Fibroblast of lung (primary cell): Measurements from ENCODE around the gene ADORA2B. TPM values are rescaled to one million over a fixed set of nuclear protein-coding genes. Genes with fewer than 3 reads are reported as not detected.
"Not testable (repeated sequence)": the region's sequence is repeated elsewhere in the genome, so short reads cannot be mapped to it uniquely, and the experiment has no call there.

Experiments used
- DNase-seq, 2 donors: peaks; one replicate each; pipeline versions ENCODE4 v3.0.0 to v3.0.0-alpha.2; 2010; ENCODE audit warnings: low read depth in 2 of 2
- H2AFZ ChIP-seq: 2 replicates; pipeline ENCODE4 v1.5.1; 2012; ENCODE audit warnings: low read length, control low read depth, inconsistent platforms
- H3K27ac ChIP-seq: 2 replicates; pipeline ENCODE4 v1.5.1; 2011; ENCODE audit warnings: low read length, control low read depth; ENCODE audit not compliant: insufficient read depth
- H3K27me3 ChIP-seq: 2 replicates; pipeline ENCODE4 v1.5.1; 2011; ENCODE audit warnings: mild to moderate bottlenecking, low read length; ENCODE audit not compliant: control insufficient read depth, insufficient read depth
- H3K36me3 ChIP-seq: 2 replicates; pipeline ENCODE4 v1.5.1; 2011; ENCODE audit warnings: low read length; ENCODE audit not compliant: control insufficient read depth, insufficient read depth
- H3K4me1 ChIP-seq: 2 replicates; pipeline ENCODE4 v1.5.1; 2011; ENCODE audit warnings: low read length; ENCODE audit not compliant: control insufficient read depth, insufficient read depth; ENCODE audit errors: extremely low read depth
- H3K4me2 ChIP-seq: 2 replicates; pipeline ENCODE4 v1.5.1; 2011; ENCODE audit warnings: low read length, control low read depth; ENCODE audit not compliant: insufficient read depth; ENCODE audit errors: extremely low read depth
- H3K4me3 ChIP-seq, 4 experiments: fragments of 200-600 bp in 1 of 4; sonication (generic) in 1 of 4; replicated peaks in 1 of 4; 2 replicates each; pipeline ENCODE4 v1.5.1; 2011 to 2016; ENCODE audit warnings: low read length in 4 of 4, low read depth in 3 of 4, mild to moderate bottlenecking in 3 of 4, control low read depth in 2 of 4, inconsistent platforms in 1 of 4, mixed read lengths in 1 of 4; ENCODE audit not compliant: insufficient read depth in 1 of 4; ENCODE audit errors: control extremely low read depth in 1 of 4
- H3K79me2 ChIP-seq: 2 replicates; pipeline ENCODE4 v1.5.1; 2012; ENCODE audit warnings: mild to moderate bottlenecking, low read length, inconsistent platforms; ENCODE audit not compliant: control insufficient read depth, insufficient read depth
- H3K9ac ChIP-seq: 2 replicates; pipeline ENCODE4 v1.5.1; 2011; ENCODE audit warnings: mild to moderate bottlenecking, low read length, control low read depth; ENCODE audit not compliant: insufficient read depth
- H3K9me3 ChIP-seq: 2 replicates; pipeline ENCODE4 v1.5.1; 2012; ENCODE audit warnings: low read depth, low read length; ENCODE audit not compliant: control insufficient read depth, insufficient read depth
- H4K20me1 ChIP-seq: 2 replicates; pipeline ENCODE4 v1.5.1; 2011; ENCODE audit warnings: low read length; ENCODE audit not compliant: control insufficient read depth, insufficient read depth; ENCODE audit errors: extremely low read depth
- EZH2 ChIP-seq: IDR thresholded peaks from 2 replicates; pipeline ENCODE4 v1.5.1; 2012; ENCODE audit warnings: low read length, control low read depth, mild to moderate bottlenecking; ENCODE audit errors: missing control alignments
- polyA plus RNA-seq, 2 donors: library from polyadenylated mRNA; depleted of rRNA in 1 of 2; stranded (reverse) in 1 of 2; unstranded in 1 of 2; fragments of >200 nt; gene quantifications; 2 replicates each; pipeline ENCODE4 v1.2.1, GENCODE V29; 2011 to 2012; ENCODE audit warnings: missing spikeins in 1 of 2
- total RNA-seq: library from RNA; depleted of rRNA; stranded (reverse); fragments of >200 nt; gene quantifications from 2 replicates; pipeline ENCODE4 v1.2.1, GENCODE V29; 2014
- TF ChIP-seq, protein P1 (sequence below), 2 donors: IDR thresholded peaks in 1 of 2; conservative IDR thresholded peaks in 1 of 2; 1 replicate in 1 of 2; 2 replicates in 1 of 2; pipeline ENCODE4 v1.5.1; 2011 to 2012; ENCODE audit warnings: low read length in 2 of 2, control low read depth in 1 of 2, inconsistent platforms in 1 of 2, low read depth in 1 of 2, mild to moderate bottlenecking in 1 of 2

The ADORA2B gene
- total and polyA plus RNA-seq, 2 donors (not counting 1 experiment from before 2014, with no cell fraction given), result 3.1 to 17.2 TPM

DNA sequence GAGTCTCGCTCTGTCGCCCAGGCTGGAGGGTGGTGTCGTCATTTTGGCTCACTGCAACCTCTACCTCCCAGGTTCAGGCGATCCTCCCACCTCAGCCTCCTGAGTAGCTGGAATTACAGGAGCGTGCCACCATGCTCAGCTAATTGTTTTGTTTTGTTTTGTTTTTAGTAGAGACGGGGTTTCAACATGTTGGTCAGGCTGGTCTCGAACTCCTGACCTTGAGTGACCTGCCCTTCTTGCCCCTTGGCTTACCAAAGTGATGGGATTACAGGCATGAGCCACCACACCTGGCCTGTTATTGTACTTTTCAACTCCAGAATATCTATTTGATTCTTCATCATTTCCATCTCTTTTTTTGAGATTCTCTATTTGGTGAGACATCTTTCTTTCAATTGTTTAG lies 9.0 kb upstream of the ADORA2B start:
- TF ChIP-seq, protein P1, sequence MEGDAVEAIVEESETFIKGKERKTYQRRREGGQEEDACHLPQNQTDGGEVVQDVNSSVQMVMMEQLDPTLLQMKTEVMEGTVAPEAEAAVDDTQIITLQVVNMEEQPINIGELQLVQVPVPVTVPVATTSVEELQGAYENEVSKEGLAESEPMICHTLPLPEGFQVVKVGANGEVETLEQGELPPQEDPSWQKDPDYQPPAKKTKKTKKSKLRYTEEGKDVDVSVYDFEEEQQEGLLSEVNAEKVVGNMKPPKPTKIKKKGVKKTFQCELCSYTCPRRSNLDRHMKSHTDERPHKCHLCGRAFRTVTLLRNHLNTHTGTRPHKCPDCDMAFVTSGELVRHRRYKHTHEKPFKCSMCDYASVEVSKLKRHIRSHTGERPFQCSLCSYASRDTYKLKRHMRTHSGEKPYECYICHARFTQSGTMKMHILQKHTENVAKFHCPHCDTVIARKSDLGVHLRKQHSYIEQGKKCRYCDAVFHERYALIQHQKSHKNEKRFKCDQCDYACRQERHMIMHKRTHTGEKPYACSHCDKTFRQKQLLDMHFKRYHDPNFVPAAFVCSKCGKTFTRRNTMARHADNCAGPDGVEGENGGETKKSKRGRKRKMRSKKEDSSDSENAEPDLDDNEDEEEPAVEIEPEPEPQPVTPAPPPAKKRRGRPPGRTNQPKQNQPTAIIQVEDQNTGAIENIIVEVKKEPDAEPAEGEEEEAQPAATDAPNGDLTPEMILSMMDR (conservative IDR thresholded peaks at IDR 0.05 in 1 of 2, IDR thresholded peaks at IDR 0.05 in 1 of 2; ENCODE audit: low read depth in 1 of 2, low read length in 2 of 2), result no peak
- no peak for TF ChIP-seq EZH2
- no peaks in the 10 kb centered on the region for H3K36me3 ChIP-seq

DNA sequence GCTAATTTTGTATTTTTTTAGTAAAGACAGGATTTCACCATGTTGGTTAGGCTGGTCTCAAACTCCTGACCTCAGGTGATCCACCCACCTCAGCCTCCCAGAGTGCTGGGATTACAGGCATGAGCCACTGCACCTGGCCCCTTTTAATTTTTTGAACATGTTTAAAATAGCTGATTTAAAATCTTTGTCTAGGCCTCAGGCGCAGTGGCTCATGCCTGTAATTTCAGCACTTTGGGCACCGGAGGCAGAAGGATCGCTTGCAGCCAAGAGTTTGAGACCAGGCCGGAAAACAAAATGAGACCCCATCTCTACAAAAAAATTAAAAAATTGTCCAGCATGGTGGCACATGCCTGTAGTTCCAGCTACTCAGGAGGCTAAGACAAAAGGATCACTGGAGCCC lies 8.4 kb upstream of the ADORA2B start:
- H4K20me1 ChIP-seq, H3K27me3 ChIP-seq, H2AFZ ChIP-seq, H3K9ac ChIP-seq, H3K9me3 ChIP-seq, DNase-seq, H3K27ac ChIP-seq, H3K36me3 ChIP-seq, H3K79me2 ChIP-seq, H3K4me3 ChIP-seq, H3K4me2 ChIP-seq, H3K4me1 ChIP-seq: not testable (repeated sequence)

More for the DNA sequence above, 9.0 kb upstream of the ADORA2B start:
- no peaks in the 10 kb centered on the region for H4K20me1 ChIP-seq
- DNase-seq, result no peak
- peaks cover 6% of the 10 kb centered on the region for H3K27me3 ChIP-seq
- H3K79me2 ChIP-seq, result no peaks in the 10 kb centered on the region
- H3K9ac ChIP-seq, result no peak overlapping the region
- no peak overlapping the region for H2AFZ ChIP-seq
- no peak overlapping the region for H3K4me3 ChIP-seq
- no peak overlapping the region for H3K27ac ChIP-seq
- H3K4me1 ChIP-seq, result no peaks in the 10 kb centered on the region
- no peak overlapping the region for H3K4me2 ChIP-seq
- no peaks in the 10 kb centered on the region for H3K9me3 ChIP-seq

DNA sequence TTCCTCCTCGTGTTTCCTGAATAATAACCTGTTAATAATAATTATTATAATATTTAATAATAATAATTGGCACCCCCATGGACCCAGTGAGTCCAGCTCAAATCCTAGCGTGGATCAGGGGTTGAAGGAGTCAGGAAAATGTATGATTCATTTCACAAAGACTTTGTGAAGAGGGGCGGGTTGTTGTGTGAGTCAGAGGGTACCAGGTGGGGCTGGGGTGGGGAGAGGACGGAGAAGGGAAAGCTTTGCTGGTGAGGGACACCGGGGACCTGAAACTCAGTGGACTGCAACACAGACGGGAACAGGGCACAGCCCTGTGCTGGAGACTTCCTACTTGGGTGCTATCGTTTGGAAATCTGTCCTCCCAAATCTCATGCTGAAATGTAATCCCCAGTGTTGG lies 3.1 kb upstream of the ADORA2B start:
- Histone ChIP-seq H2AFZ (no peak overlapping the region), H3K36me3 (no peaks in the 10 kb centered on the region), H4K20me1 (no peaks in the 10 kb centered on the region), H3K4me1 (no peaks in the 10 kb centered on the region), H3K9ac (no peak overlapping the region), H3K27ac (no peak overlapping the region), H3K4me2 (no peak overlapping the region), H3K27me3 (peaks cover 3% of the 10 kb centered on the region), H3K79me2 (no peaks in the 10 kb centered on the region), H3K9me3 (no peaks in the 10 kb centered on the region), H3K4me3 (no peak overlapping the region)
- no peak for TF ChIP-seq EZH2
- TF ChIP-seq, protein P1 (conservative IDR thresholded peaks at IDR 0.05 in 1 of 2, IDR thresholded peaks at IDR 0.05 in 1 of 2; ENCODE audit: low read depth in 1 of 2, low read length in 2 of 2), result no peak
- DNase-seq, result peak in 1 of 2 donors; percentile 63
